Natural killer cell (primary cell): ENCODE measurements around the gene PRDM16. TPM values are rescaled to one million over a fixed set of nuclear protein-coding genes. Genes with fewer than 3 reads are reported as not detected.

Source experiments
- ATAC-seq, 3 donors: fragments of 150-1000 bp in 2 of 3; fragments of 200-7000 bp in 1 of 3; cut with Tn5 transposase; 1 replicate in 1 of 3; 2 replicates in 2 of 3; pipeline ENCODE4 v1.10.0; 2021; ENCODE audit warnings: mild to moderate bottlenecking in 2 of 3, moderate library complexity in 2 of 3
- DNase-seq, 2 donors: peaks; one replicate each; pipeline versions ENCODE4 v3.0.0 to v3.0.0-alpha.2; 2013 to 2021; ENCODE audit warnings: mixed read lengths in 1 of 2
- H3K27ac ChIP-seq: one replicate; pipeline ENCODE4 v1.5.1; 2013; ENCODE audit warnings: mild to moderate bottlenecking, low read length
- H3K27me3 ChIP-seq: one replicate; pipeline ENCODE4 v1.6.1; 2013; ENCODE audit warnings: low read length; ENCODE audit not compliant: control insufficient read depth, insufficient read depth
- H3K36me3 ChIP-seq: one replicate; pipeline ENCODE4 v1.6.1; 2013; ENCODE audit warnings: low read length; ENCODE audit not compliant: control insufficient read depth, insufficient read depth
- H3K4me1 ChIP-seq: one replicate; pipeline ENCODE4 v1.6.1; 2013; ENCODE audit warnings: low read length; ENCODE audit not compliant: control insufficient read depth, insufficient read depth
- H3K4me3 ChIP-seq: one replicate; pipeline ENCODE4 v1.5.1; 2013; ENCODE audit warnings: low read length
- H3K9me3 ChIP-seq: one replicate; pipeline ENCODE4 v1.6.1; 2013; ENCODE audit warnings: low read length; ENCODE audit not compliant: control insufficient read depth, insufficient read depth
- H3K27ac Mint-ChIP-seq, 2 donors: one replicate each; pipeline ENCODE4 v1.8.0; 2022; ENCODE audit warnings: mild to moderate bottlenecking in 2 of 2, mixed read lengths in 2 of 2, moderate library complexity in 1 of 2
- H3K27me3 Mint-ChIP-seq, 2 donors: one replicate each; pipeline ENCODE4 v1.8.0; 2022; ENCODE audit warnings: low read depth in 2 of 2, mixed read lengths in 2 of 2
- H3K36me3 Mint-ChIP-seq: one replicate; pipeline ENCODE4 v1.8.0; 2022; ENCODE audit warnings: mixed read lengths
- H3K4me1 Mint-ChIP-seq, 2 donors: one replicate each; pipeline ENCODE4 v1.8.0; 2022; ENCODE audit warnings: mixed read lengths in 2 of 2
- H3K4me3 Mint-ChIP-seq: one replicate; pipeline ENCODE4 v1.8.0; 2022; ENCODE audit warnings: mild to moderate bottlenecking, moderate library complexity, mixed read lengths
- H3K9me3 Mint-ChIP-seq, 2 donors: one replicate each; pipeline ENCODE4 v1.8.0; 2022; ENCODE audit warnings: mixed read lengths in 2 of 2
- WGBS: methylation state at CpG from one replicate; pipeline ENCODE4 v1.1.7; 2013; ENCODE audit warnings: missing lambda C conversion rate; ENCODE audit not compliant: insufficient coverage; 5-methylcytosine and 5-hydroxymethylcytosine counted together
- intact Hi-C: fragments of 100-400 bp; cut with micrococcal nuclease; formaldehyde crosslinking; loops from one replicate; pipeline ENCODE4 v1.14.2; 2022
- total RNA-seq, 4 donors: library from RNA; stranded (reverse); fragments of 120-200 nt in 1 of 4; gene quantifications; one replicate each; pipeline versions ENCODE4 v1.2.3 to v1.2.4, GENCODE V29; 2013 to 2022
- TF ChIP-seq, protein P1 (sequence below): fragments of 200-600 bp; IDR thresholded peaks from one replicate; pipeline ENCODE4 v1.8.0; 2022; ENCODE audit warnings: antibody characterized with exemption

The PRDM16 gene
- total RNA-seq, 3 donors from 2014 or later (not counting 1 experiment from before 2014, with no cell fraction given) = 0.25 to 0.64 TPM; not detected in 1

DNA sequence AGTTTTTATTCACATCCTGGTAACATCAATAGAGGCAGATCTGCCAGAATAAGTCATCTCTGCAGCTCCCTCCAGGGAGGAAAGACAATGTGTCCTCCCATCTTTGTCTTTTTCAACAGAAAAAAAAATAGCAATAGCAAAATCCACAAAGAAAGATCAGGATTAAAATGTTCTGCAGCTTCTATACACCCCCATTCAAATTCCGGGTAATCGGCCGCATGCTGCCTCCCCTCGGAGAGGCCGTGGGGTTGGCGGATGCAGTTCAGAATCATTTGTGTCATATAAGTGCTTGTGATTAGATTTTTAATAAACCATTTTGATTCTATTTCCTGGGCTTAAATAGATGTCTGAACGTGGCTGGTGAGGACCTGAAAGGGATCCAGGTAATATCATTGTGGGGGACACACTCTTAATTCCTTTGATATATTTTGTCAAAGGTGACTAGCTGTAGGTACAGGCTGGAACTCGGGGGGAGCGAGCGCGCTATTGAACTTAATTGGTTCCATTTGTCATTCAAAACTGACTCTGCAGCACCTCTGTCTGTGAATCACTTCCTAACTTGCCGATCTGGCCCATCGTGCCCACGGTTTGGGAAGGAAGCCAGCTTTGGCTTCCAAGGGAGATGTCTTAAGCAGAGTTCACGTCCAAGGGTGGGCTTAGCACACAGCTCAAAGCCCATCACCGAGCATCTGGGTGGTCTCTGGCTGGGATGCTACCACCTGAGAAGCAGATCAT lies 299.9 kb downstream of the PRDM16 start:
- 70% methylated on average over 10 of the region's 16 CpGs for WGBS
- Histone ChIP-seq H3K9me3 (no peaks in the 10 kb centered on the region), H3K4me1 (peaks cover 26% of the 10 kb centered on the region), H3K27me3 (no peaks in the 10 kb centered on the region), H3K27ac (no peak overlapping the region), H3K36me3 (no peaks in the 10 kb centered on the region), H3K4me3 (no peak overlapping the region)
- peaks cover 29 to 32% of the 10 kb centered on the region in 2 donors for H3K27me3 Mint-ChIP-seq
- no peak overlapping the region for H3K4me3 Mint-ChIP-seq
- no peak overlapping the region for H3K27ac Mint-ChIP-seq
- intact Hi-C loops = no loop called here
- DNase-seq (no peak), ATAC-seq (no peak)
- TF ChIP-seq, protein P1, sequence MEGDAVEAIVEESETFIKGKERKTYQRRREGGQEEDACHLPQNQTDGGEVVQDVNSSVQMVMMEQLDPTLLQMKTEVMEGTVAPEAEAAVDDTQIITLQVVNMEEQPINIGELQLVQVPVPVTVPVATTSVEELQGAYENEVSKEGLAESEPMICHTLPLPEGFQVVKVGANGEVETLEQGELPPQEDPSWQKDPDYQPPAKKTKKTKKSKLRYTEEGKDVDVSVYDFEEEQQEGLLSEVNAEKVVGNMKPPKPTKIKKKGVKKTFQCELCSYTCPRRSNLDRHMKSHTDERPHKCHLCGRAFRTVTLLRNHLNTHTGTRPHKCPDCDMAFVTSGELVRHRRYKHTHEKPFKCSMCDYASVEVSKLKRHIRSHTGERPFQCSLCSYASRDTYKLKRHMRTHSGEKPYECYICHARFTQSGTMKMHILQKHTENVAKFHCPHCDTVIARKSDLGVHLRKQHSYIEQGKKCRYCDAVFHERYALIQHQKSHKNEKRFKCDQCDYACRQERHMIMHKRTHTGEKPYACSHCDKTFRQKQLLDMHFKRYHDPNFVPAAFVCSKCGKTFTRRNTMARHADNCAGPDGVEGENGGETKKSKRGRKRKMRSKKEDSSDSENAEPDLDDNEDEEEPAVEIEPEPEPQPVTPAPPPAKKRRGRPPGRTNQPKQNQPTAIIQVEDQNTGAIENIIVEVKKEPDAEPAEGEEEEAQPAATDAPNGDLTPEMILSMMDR = no peak
- no peaks in the 10 kb centered on the region for H3K36me3 Mint-ChIP-seq
- peaks cover 9 to 41% of the 10 kb centered on the region in 2 donors for H3K4me1 Mint-ChIP-seq
- H3K9me3 Mint-ChIP-seq = peaks cover 4 to 6% of the 10 kb centered on the region in 2 donors

GRCh38 chr1:3369446-3370076 lies 300.6 kb downstream of the PRDM16 start:
- H3K9me3 ChIP-seq = no peaks in the 10 kb centered on the region
- ATAC-seq = no peak
- Mint-ChIP-seq H3K27ac (no peak overlapping the region), H3K36me3 (no peaks in the 10 kb centered on the region), H3K27me3 (peaks cover 29 to 32% of the 10 kb centered on the region in 2 donors), H3K4me3 (peak overlapping the region; percentile 17), H3K4me1 (peaks cover 9 to 46% of the 10 kb centered on the region in 2 donors), H3K9me3 (peaks cover 4 to 6% of the 10 kb centered on the region in 2 donors)
- H3K27ac ChIP-seq = no peak overlapping the region
- DNase-seq = no peak
- H3K4me3 ChIP-seq = no peak overlapping the region
- no peaks in the 10 kb centered on the region for H3K36me3 ChIP-seq
- WGBS = 93% methylated on average over 11 of the region's 12 CpGs
- intact Hi-C loops = no loop called here
- peaks cover 3% of the 10 kb centered on the region for H3K27me3 ChIP-seq
- peaks cover 33% of the 10 kb centered on the region for H3K4me1 ChIP-seq
- TF ChIP-seq, protein P1 = no peak

- H3K4me1 ChIP-seq = peaks cover 45% of the 10 kb centered on the region
- H3K4me3 ChIP-seq = no peak overlapping the region
- Mint-ChIP-seq H3K4me3 (no peak overlapping the region), H3K27me3 (peaks cover 29 to 36% of the 10 kb centered on the region in 2 donors), H3K27ac (peak overlapping the region in 1 of 2 donors; percentile 35), H3K4me1 (peaks cover 17 to 51% of the 10 kb centered on the region in 2 donors), H3K9me3 (peaks cover 4 to 6% of the 10 kb centered on the region in 2 donors), H3K36me3 (no peaks in the 10 kb centered on the region)
- DNase-seq = no peak
- no peak for ATAC-seq
- no peaks in the 10 kb centered on the region for H3K9me3 ChIP-seq
- H3K27me3 ChIP-seq = peaks cover 18% of the 10 kb centered on the region
- TF ChIP-seq, protein P1 = no peak
- intact Hi-C loops = no loop called here
- no peaks in the 10 kb centered on the region for H3K36me3 ChIP-seq
- 93% methylated on average over 4 of the region's 4 CpGs for WGBS
- no peak overlapping the region for H3K27ac ChIP-seq
Measured at GRCh38 chr1:3370856-3371703, 302.1 kb downstream of the PRDM16 start.
